ENCODE data around the gene SALL2. TPM values are rescaled to one million over a fixed set of nuclear protein-coding genes. Genes with fewer than 3 reads are reported as not detected.

SALL2 gene
- total RNA-seq, 1 donor from 2014 or later = 17.1 TPM

DNA sequence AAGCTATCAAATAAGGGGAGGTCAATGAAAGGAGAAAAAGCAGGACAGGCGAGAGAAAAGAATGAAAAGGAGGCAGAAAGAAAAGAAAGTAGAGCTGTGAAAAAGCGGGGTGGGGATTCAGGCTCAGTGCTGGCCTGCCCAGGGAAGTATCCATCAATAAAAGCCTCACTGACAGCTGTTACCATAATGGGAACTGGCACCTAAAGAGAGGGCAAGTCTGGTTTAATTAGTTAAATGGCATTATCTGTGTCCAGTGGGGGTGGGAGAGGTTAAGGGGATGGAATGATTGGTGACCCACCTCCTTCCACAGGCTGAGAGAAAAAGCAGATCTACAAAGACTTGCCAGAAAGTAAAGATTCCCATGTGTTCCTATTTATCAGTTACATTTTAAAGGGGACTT lies 7.4 kb downstream of the SALL2 start:
- no peaks in the 10 kb centered on the region for H3K27me3 ChIP-seq (ENCODE audit: control insufficient read depth, insufficient read depth, low read length)
- DNase-seq (ENCODE audit: low read depth) = no peak
- TF ChIP-seq, protein P1, sequence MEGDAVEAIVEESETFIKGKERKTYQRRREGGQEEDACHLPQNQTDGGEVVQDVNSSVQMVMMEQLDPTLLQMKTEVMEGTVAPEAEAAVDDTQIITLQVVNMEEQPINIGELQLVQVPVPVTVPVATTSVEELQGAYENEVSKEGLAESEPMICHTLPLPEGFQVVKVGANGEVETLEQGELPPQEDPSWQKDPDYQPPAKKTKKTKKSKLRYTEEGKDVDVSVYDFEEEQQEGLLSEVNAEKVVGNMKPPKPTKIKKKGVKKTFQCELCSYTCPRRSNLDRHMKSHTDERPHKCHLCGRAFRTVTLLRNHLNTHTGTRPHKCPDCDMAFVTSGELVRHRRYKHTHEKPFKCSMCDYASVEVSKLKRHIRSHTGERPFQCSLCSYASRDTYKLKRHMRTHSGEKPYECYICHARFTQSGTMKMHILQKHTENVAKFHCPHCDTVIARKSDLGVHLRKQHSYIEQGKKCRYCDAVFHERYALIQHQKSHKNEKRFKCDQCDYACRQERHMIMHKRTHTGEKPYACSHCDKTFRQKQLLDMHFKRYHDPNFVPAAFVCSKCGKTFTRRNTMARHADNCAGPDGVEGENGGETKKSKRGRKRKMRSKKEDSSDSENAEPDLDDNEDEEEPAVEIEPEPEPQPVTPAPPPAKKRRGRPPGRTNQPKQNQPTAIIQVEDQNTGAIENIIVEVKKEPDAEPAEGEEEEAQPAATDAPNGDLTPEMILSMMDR (IDR thresholded peaks at IDR 0.05; ENCODE audit: insufficient read depth, low read length, poor library complexity, severe bottlenecking) = no peak
- H3K36me3 ChIP-seq (ENCODE audit: control insufficient read depth, insufficient read depth, low read length) = no peaks in the 10 kb centered on the region
- no peak overlapping the region for H3K4me3 ChIP-seq (ENCODE audit: low read depth, low read length)

DNA sequence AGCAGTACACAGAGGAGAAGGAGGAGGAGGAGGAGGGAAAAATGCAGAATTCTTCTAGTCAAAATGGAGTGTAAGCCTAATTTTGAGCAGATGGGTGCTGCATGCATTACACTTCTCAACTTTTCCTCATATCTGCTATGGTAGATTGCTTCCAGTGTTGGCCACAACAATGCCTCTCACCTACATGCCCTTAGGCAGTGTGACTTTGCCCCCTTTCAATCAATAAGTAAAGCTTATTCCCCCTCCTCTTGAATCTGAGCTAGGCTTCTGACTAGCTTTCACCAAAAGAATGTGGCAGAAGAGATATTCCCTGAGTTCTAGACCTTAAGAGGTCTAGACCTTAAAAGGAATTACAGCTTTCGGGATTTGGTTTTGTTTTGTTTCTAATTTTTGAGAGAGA lies 11.8 kb downstream of the SALL2 start:
- no peak for DNase-seq (ENCODE audit: low read depth)
- no peaks in the 10 kb centered on the region for H3K36me3 ChIP-seq (ENCODE audit: control insufficient read depth, insufficient read depth, low read length)
- no peaks in the 10 kb centered on the region for H3K27me3 ChIP-seq (ENCODE audit: control insufficient read depth, insufficient read depth, low read length)
- no peak overlapping the region for H3K4me3 ChIP-seq (ENCODE audit: low read depth, low read length)
- TF ChIP-seq, protein P1 (IDR thresholded peaks at IDR 0.05; ENCODE audit: insufficient read depth, low read length, poor library complexity, severe bottlenecking) = no peak

DNA sequence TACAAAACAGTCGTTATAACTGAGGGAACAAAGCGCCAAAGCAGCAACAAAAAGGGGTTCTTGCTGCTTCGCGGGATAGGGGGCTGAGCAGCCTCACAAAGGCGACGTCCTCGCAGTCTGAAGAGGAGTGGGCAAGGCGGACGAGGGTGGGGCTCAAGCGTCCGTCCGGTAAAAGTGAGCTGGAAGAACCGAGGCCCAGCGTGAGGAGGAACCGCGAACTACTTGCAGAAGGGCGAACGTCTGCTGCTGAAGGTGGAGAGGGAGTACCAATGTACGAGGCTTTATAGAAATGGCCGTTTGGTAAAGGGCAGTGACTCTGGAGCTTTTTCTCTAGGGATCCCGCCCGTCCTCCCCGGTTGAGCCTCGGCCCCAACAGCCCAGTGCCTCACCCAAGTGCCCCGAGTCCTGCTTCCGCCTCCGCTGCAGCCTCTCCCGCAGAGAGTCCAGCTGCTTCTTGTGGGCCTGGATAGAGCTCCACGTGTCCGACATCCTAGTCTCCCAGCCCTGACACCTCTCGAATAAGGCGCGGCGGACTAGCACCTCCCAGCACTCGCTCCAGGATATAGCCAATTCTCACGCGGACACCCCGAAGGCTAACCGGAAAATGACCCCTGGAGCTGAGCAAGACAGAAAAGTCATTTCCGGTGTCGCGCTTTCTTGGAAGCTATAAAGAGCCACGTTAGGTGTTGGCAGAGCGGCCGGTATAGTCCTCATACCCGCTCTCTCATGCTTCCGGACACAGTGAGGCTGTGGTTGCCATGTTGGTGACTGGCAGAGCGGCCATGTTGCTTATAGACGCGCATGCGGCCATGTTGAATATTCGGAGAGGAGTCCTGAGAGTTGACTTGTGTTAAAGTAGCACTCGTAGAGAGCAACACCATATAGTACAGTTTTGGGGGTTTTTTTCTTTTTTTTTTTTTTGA lies 15.2 kb downstream of the SALL2 start, which contains the start of gene METTL3:
METTL3 (minus strand) TSS at position 606 of the 923 bp plus-strand sequence; CDS start at position 489, 117 bp downstream.
- Histone ChIP-seq H3K4me3 (ENCODE audit: low read depth, low read length) (peak within 1 kb of the TSS; percentile 57), H3K27me3 (ENCODE audit: control insufficient read depth, insufficient read depth, low read length) (no peaks in the 10 kb centered on the region), H3K36me3 (ENCODE audit: control insufficient read depth, insufficient read depth, low read length) (no peaks in the 10 kb centered on the region)
- peak; percentile 98 for DNase-seq (ENCODE audit: low read depth)
- TF ChIP-seq, protein P1 (IDR thresholded peaks at IDR 0.05; ENCODE audit: insufficient read depth, low read length, poor library complexity, severe bottlenecking) = no peak

DNA sequence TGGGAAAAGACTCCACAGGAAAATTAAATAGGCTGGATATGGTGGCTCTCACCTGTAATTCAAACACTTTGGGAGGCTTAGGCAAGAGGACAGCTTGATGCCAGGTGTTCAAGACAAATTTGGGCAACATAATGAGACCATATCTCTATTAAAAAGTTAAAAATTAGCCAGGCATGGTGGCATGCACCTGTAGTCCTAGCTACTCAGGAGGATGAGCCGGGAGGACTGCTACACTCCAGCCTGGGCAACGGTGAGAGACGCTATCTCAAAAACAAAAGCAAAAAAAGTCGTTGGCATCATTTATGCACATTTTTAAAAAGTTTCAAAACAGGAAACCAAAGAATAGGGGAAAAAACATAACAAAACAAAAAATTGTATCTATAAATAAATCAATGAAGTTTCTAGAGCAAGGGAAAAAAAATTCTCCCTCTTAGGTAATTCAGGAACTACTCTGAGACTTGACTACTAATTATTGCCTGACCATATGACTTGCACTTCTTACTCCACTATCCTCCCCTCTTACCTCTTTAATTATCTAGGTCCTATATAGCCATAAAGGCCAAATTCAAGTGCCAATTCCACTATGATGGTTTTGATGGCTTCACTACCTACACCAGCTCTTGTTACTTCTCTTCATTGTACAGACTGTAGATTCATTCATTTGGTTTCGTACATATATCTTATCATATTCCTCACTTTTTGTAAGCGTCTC lies 16.6 kb downstream of the SALL2 start:
- H3K36me3 ChIP-seq (ENCODE audit: control insufficient read depth, insufficient read depth, low read length) = no peaks in the 10 kb centered on the region
- no peak for DNase-seq (ENCODE audit: low read depth)
- H3K27me3 ChIP-seq (ENCODE audit: control insufficient read depth, insufficient read depth, low read length) = no peaks in the 10 kb centered on the region
- TF ChIP-seq, protein P1 (IDR thresholded peaks at IDR 0.05; ENCODE audit: insufficient read depth, low read length, poor library complexity, severe bottlenecking) = no peak
- H3K4me3 ChIP-seq (ENCODE audit: low read depth, low read length) = peak overlapping the region; percentile 57

DNA sequence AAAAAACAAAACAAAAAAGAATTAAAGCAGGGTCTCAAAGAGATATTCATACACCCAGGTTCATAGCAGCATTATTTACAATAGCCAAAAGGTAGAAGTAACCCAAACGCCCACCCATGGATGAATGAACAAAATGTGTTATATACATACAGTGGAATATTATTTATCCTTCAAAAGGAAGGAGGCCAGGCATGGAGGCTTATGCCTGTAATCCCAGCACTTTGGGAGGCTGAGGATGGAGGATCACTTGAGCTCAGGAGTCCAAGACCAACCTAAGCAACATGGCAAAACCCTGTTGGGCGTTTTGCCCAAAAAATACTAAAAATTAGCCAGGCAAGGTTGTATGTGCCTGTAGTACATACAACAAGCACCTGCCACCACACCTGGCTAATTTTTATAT lies 19.6 kb downstream of the SALL2 start:
- TF ChIP-seq, protein P1 (IDR thresholded peaks at IDR 0.05; ENCODE audit: insufficient read depth, low read length, poor library complexity, severe bottlenecking) = no peak
- H3K27me3 ChIP-seq (ENCODE audit: control insufficient read depth, insufficient read depth, low read length) = no peaks in the 10 kb centered on the region
- DNase-seq (ENCODE audit: low read depth) = no peak
- H3K4me3 ChIP-seq (ENCODE audit: low read depth, low read length) = no peak overlapping the region
- H3K36me3 ChIP-seq (ENCODE audit: control insufficient read depth, insufficient read depth, low read length) = no peaks in the 10 kb centered on the region
